ENCODE results near the gene LAMB4.

Gene LAMB4

GRCh38 chr7:108072739-108073138 is 57.4 kb downstream of the LAMB4 start:
- Histone ChIP-seq H3K36me3 (ENCODE audit: insufficient read depth, low read depth, low read length) (no peaks in the 10 kb centered on the region), H3K9ac (ENCODE audit: low read depth, low read length) (no peak overlapping the region), H3K27ac (ENCODE audit: low read length) (no peak overlapping the region), H3K27me3 (ENCODE audit: insufficient read depth, low read length) (no peaks in the 10 kb centered on the region), H3K4me3 (ENCODE audit: low read length) (no peak overlapping the region), H3K9me3 (ENCODE audit: insufficient read depth, low read depth, low read length) (no peaks in the 10 kb centered on the region), H3K4me1 (ENCODE audit: insufficient read depth, low read length) (no peaks in the 10 kb centered on the region)

GRCh38 chr7:108072116-108072515 is 58.0 kb downstream of the LAMB4 start:
- Histone ChIP-seq H3K27ac (ENCODE audit: low read length) (no peak overlapping the region), H3K4me3 (ENCODE audit: low read length) (no peak overlapping the region), H3K9me3 (ENCODE audit: insufficient read depth, low read depth, low read length) (no peaks in the 10 kb centered on the region), H3K4me1 (ENCODE audit: insufficient read depth, low read length) (no peaks in the 10 kb centered on the region), H3K27me3 (ENCODE audit: insufficient read depth, low read length) (no peaks in the 10 kb centered on the region), H3K9ac (ENCODE audit: low read depth, low read length) (no peak overlapping the region), H3K36me3 (ENCODE audit: insufficient read depth, low read depth, low read length) (no peaks in the 10 kb centered on the region)

GRCh38 chr7:108071551-108071950 is 58.6 kb downstream of the LAMB4 start:
- H3K4me3 ChIP-seq (ENCODE audit: low read length) = no peak overlapping the region
- no peak overlapping the region for H3K27ac ChIP-seq (ENCODE audit: low read length)
- no peaks in the 10 kb centered on the region for H3K4me1 ChIP-seq (ENCODE audit: insufficient read depth, low read length)
- no peaks in the 10 kb centered on the region for H3K27me3 ChIP-seq (ENCODE audit: insufficient read depth, low read length)
- H3K9ac ChIP-seq (ENCODE audit: low read depth, low read length) = no peak overlapping the region
- H3K36me3 ChIP-seq (ENCODE audit: insufficient read depth, low read depth, low read length) = no peaks in the 10 kb centered on the region
- H3K9me3 ChIP-seq (ENCODE audit: insufficient read depth, low read depth, low read length) = no peaks in the 10 kb centered on the region

- Histone ChIP-seq H3K36me3 (ENCODE audit: insufficient read depth, low read depth, low read length) (no peaks in the 10 kb centered on the region), H3K4me1 (ENCODE audit: insufficient read depth, low read length) (no peaks in the 10 kb centered on the region), H3K4me3 (ENCODE audit: low read length) (no peak overlapping the region), H3K9me3 (ENCODE audit: insufficient read depth, low read depth, low read length) (no peaks in the 10 kb centered on the region), H3K27ac (ENCODE audit: low read length) (no peak overlapping the region), H3K27me3 (ENCODE audit: insufficient read depth, low read length) (no peaks in the 10 kb centered on the region), H3K9ac (ENCODE audit: low read depth, low read length) (no peak overlapping the region)
These were observed 60.5 kb downstream of the LAMB4 start for GRCh38 chr7:108069646-108070045.

- H3K9ac ChIP-seq (ENCODE audit: low read depth, low read length) = no peak overlapping the region
- H3K27me3 ChIP-seq (ENCODE audit: insufficient read depth, low read length) = no peaks in the 10 kb centered on the region
- no peak overlapping the region for H3K27ac ChIP-seq (ENCODE audit: low read length)
- no peaks in the 10 kb centered on the region for H3K36me3 ChIP-seq (ENCODE audit: insufficient read depth, low read depth, low read length)
- H3K4me3 ChIP-seq (ENCODE audit: low read length) = no peak overlapping the region
- H3K4me1 ChIP-seq (ENCODE audit: insufficient read depth, low read length) = peaks cover 5% of the 10 kb centered on the region; the same call in 1 of the 2 replicates
- no peaks in the 10 kb centered on the region for H3K9me3 ChIP-seq (ENCODE audit: insufficient read depth, low read depth, low read length)
These were observed 62.3 kb downstream of the LAMB4 start for GRCh38 chr7:108067844-108068243.

- no peaks in the 10 kb centered on the region for H3K36me3 ChIP-seq (ENCODE audit: insufficient read depth, low read depth, low read length)
- H3K9me3 ChIP-seq (ENCODE audit: insufficient read depth, low read depth, low read length) = no peaks in the 10 kb centered on the region
- no peak overlapping the region for H3K27ac ChIP-seq (ENCODE audit: low read length)
- no peak overlapping the region for H3K4me3 ChIP-seq (ENCODE audit: low read length)
- no peak overlapping the region for H3K9ac ChIP-seq (ENCODE audit: low read depth, low read length)
- H3K27me3 ChIP-seq (ENCODE audit: insufficient read depth, low read length) = no peaks in the 10 kb centered on the region
- H3K4me1 ChIP-seq (ENCODE audit: insufficient read depth, low read length) = peaks cover 5% of the 10 kb centered on the region; the same call in 1 of the 2 replicates
These were observed 63.7 kb downstream of the LAMB4 start for GRCh38 chr7:108066486-108066885.

GRCh38 chr7:108063520-108063933 is 66.6 kb downstream of the LAMB4 start:
- peaks cover 5% of the 10 kb centered on the region; the same call in 1 of the 2 replicates for H3K4me1 ChIP-seq (ENCODE audit: insufficient read depth, low read length)
- no peaks in the 10 kb centered on the region for H3K9me3 ChIP-seq (ENCODE audit: insufficient read depth, low read depth, low read length)
- no peaks in the 10 kb centered on the region for H3K27me3 ChIP-seq (ENCODE audit: insufficient read depth, low read length)
- no peak overlapping the region for H3K9ac ChIP-seq (ENCODE audit: low read depth, low read length)
- H3K36me3 ChIP-seq (ENCODE audit: insufficient read depth, low read depth, low read length) = no peaks in the 10 kb centered on the region
- H3K27ac ChIP-seq (ENCODE audit: low read length) = no peak overlapping the region
- no peak overlapping the region for H3K4me3 ChIP-seq (ENCODE audit: low read length)

- Histone ChIP-seq H3K36me3 (ENCODE audit: insufficient read depth, low read depth, low read length) (no peaks in the 10 kb centered on the region), H3K9ac (ENCODE audit: low read depth, low read length) (no peak overlapping the region), H3K4me3 (ENCODE audit: low read length) (no peak overlapping the region), H3K27me3 (ENCODE audit: insufficient read depth, low read length) (no peaks in the 10 kb centered on the region), H3K9me3 (ENCODE audit: insufficient read depth, low read depth, low read length) (no peaks in the 10 kb centered on the region), H3K4me1 (ENCODE audit: insufficient read depth, low read length) (peaks cover 5% of the 10 kb centered on the region; the same call in 1 of the 2 replicates), H3K27ac (ENCODE audit: low read length) (no peak overlapping the region)
These were observed 67.7 kb downstream of the LAMB4 start for GRCh38 chr7:108062250-108063014.

- Histone ChIP-seq H3K9me3 (ENCODE audit: insufficient read depth, low read depth, low read length) (no peaks in the 10 kb centered on the region), H3K27ac (ENCODE audit: low read length) (no peak overlapping the region), H3K9ac (ENCODE audit: low read depth, low read length) (no peak overlapping the region), H3K4me1 (ENCODE audit: insufficient read depth, low read length) (peaks cover 5% of the 10 kb centered on the region; the same call in 1 of the 2 replicates), H3K27me3 (ENCODE audit: insufficient read depth, low read length) (no peaks in the 10 kb centered on the region), H3K36me3 (ENCODE audit: insufficient read depth, low read depth, low read length) (no peaks in the 10 kb centered on the region), H3K4me3 (ENCODE audit: low read length) (no peak overlapping the region)
These were observed 70.6 kb downstream of the LAMB4 start for GRCh38 chr7:108059526-108059925.

- H3K27ac ChIP-seq (ENCODE audit: low read length) = no peak overlapping the region
- no peaks in the 10 kb centered on the region for H3K27me3 ChIP-seq (ENCODE audit: insufficient read depth, low read length)
- H3K9me3 ChIP-seq (ENCODE audit: insufficient read depth, low read depth, low read length) = no peaks in the 10 kb centered on the region
- no peaks in the 10 kb centered on the region for H3K36me3 ChIP-seq (ENCODE audit: insufficient read depth, low read depth, low read length)
- H3K9ac ChIP-seq (ENCODE audit: low read depth, low read length) = no peak overlapping the region
- peaks cover under 1% of the 10 kb centered on the region; the same call in 1 of the 2 replicates for H3K4me1 ChIP-seq (ENCODE audit: insufficient read depth, low read length)
- H3K4me3 ChIP-seq (ENCODE audit: low read length) = no peak overlapping the region
These were observed 72.1 kb downstream of the LAMB4 start for GRCh38 chr7:108057951-108058481.

GRCh38 chr7:108055611-108056021 is 74.5 kb downstream of the LAMB4 start:
- H3K36me3 ChIP-seq (ENCODE audit: insufficient read depth, low read depth, low read length) = no peaks in the 10 kb centered on the region
- no peak overlapping the region for H3K27ac ChIP-seq (ENCODE audit: low read length)

GRCh38 chr7:108054537-108054936 is 75.6 kb downstream of the LAMB4 start:
- Histone ChIP-seq H3K27me3 (ENCODE audit: insufficient read depth, low read length) (no peaks in the 10 kb centered on the region), H3K4me1 (ENCODE audit: insufficient read depth, low read length) (no peaks in the 10 kb centered on the region), H3K27ac (ENCODE audit: low read length) (no peak overlapping the region), H3K4me3 (ENCODE audit: low read length) (no peak overlapping the region), H3K36me3 (ENCODE audit: insufficient read depth, low read depth, low read length) (no peaks in the 10 kb centered on the region), H3K9me3 (ENCODE audit: insufficient read depth, low read depth, low read length) (no peaks in the 10 kb centered on the region), H3K9ac (ENCODE audit: low read depth, low read length) (no peak overlapping the region)

More at GRCh38 chr7:108055611-108056021, 74.5 kb downstream of the LAMB4 start:
- Histone ChIP-seq H3K9me3 (ENCODE audit: insufficient read depth, low read depth, low read length) (no peaks in the 10 kb centered on the region), H3K9ac (ENCODE audit: low read depth, low read length) (no peak overlapping the region), H3K4me1 (ENCODE audit: insufficient read depth, low read length) (no peaks in the 10 kb centered on the region), H3K4me3 (ENCODE audit: low read length) (no peak overlapping the region), H3K27me3 (ENCODE audit: insufficient read depth, low read length) (no peaks in the 10 kb centered on the region)

Data from iPS-20b (cell line).